Tibial nerve (tissue), 3 donors: ENCODE data around the gene PARN.

Experiments
- CTCF ChIP-seq, 5 experiments: fragments of 200-600 bp in 3 of 5; fragments of 450-650 bp in 2 of 5; sonication (generic) in 3 of 5; IDR thresholded peaks; one replicate each; pipeline ENCODE4 v1.5.1; 2016 to 2019; ENCODE audit warnings: antibody characterized with exemption in 5 of 5, mild to moderate bottlenecking in 3 of 5, moderate library complexity in 2 of 5
- POLR2A ChIP-seq, 2 donors: fragments of 450-650 bp; IDR thresholded peaks; one replicate each; pipeline ENCODE4 v1.6.1; 2017; ENCODE audit warnings: antibody characterized with exemption in 2 of 2, mild to moderate bottlenecking in 2 of 2, moderate library complexity in 2 of 2

- TF ChIP-seq CTCF (IDR thresholded peaks at IDR 0.05): no peak
- no peak for TF ChIP-seq POLR2A (IDR thresholded peaks at IDR 0.05)
These were observed 38.6 kb upstream of the PARN start for GRCh38 chr16:14668556-14669223.
